K562 (cell line): ENCODE data around the gene CHDH. TPM values are rescaled to one million over a fixed set of nuclear protein-coding genes. Genes with fewer than 3 reads are reported as not detected.

Experiments used
- ATF7 ChIP-seq: fragments of 450-650 bp; IDR thresholded peaks from 2 replicates; pipeline ENCODE4 v1.7.1; 2014; ENCODE audit warnings: mild to moderate bottlenecking, moderate library complexity
- CC2D1A ChIP-seq: fragments of 450-650 bp; IDR thresholded peaks from 2 replicates; pipeline ENCODE4 v1.6.1; 2017; ENCODE audit warnings: mild to moderate bottlenecking
- CREM ChIP-seq: IDR thresholded peaks from 2 replicates; pipeline ENCODE4 v1.6.1; 2014; ENCODE audit warnings: antibody characterized with exemption, low read depth
- DACH1 ChIP-seq: fragments of 450-650 bp; IDR thresholded peaks from 2 replicates; pipeline ENCODE4 v1.6.1; 2018; ENCODE audit not compliant: partially characterized antibody
- EGR1 ChIP-seq: fragments of 450-650 bp; conservative IDR thresholded peaks from 2 replicates; pipeline ENCODE4 v1.6.1; 2017; ENCODE audit warnings: mild to moderate bottlenecking
- GABPB1 ChIP-seq: sonication (generic); formaldehyde crosslinking; IDR thresholded peaks from 2 replicates; pipeline ENCODE4 v1.8.0; 2022; ENCODE audit warnings: mild to moderate bottlenecking, missing genetic modification reagents
- KLF6 ChIP-seq: fragments of 250-450 bp; sonication (Bioruptor Pico); IDR thresholded peaks from 2 replicates; pipeline ENCODE4 v1.4.0; 2020; ENCODE audit warnings: mild to moderate bottlenecking, moderate library complexity, borderline replicate concordance
- MAFG ChIP-seq: fragments of 450-650 bp; conservative IDR thresholded peaks from 2 replicates; pipeline ENCODE4 v1.6.1; 2016; ENCODE audit warnings: missing genetic modification characterization, missing compliant biosample characterization
- NBN ChIP-seq: fragments of 450-650 bp; IDR thresholded peaks from 2 replicates; pipeline ENCODE4 v1.6.1; 2016; ENCODE audit warnings: low read depth, mild to moderate bottlenecking
- NR3C1 ChIP-seq: sonication (generic); formaldehyde crosslinking; IDR thresholded peaks from 2 replicates; pipeline ENCODE4 v1.8.1; 2022; ENCODE audit warnings: missing genetic modification reagents
- POLR2H ChIP-seq: IDR thresholded peaks from 2 replicates; pipeline ENCODE4 v1.6.1; 2016; ENCODE audit warnings: missing genetic modification characterization, low read depth, mild to moderate bottlenecking, control low read depth, missing compliant biosample characterization, moderate library complexity
- SMC3 ChIP-seq: conservative IDR thresholded peaks from 2 replicates; pipeline ENCODE4 v1.6.1; 2011; ENCODE audit warnings: low read depth, low read length, improper control_type of control experiment; ENCODE audit not compliant: insufficient read depth
- SUPT5H ChIP-seq: fragments of 450-650 bp; IDR thresholded peaks from 2 replicates; pipeline ENCODE4 v1.6.1; 2016
- ZNF316 ChIP-seq: fragments of 450-650 bp; IDR thresholded peaks from 2 replicates; pipeline ENCODE4 v1.6.1; 2016
- ZNF668 ChIP-seq: fragments of 250-450 bp; sonication (Bioruptor Pico); IDR thresholded peaks from 2 replicates; pipeline ENCODE4 v1.8.0; 2022; ENCODE audit warnings: mild to moderate bottlenecking, inconsistent platforms
- polyA plus RNA-seq, 8 experiments: library from polyadenylated mRNA; depleted of rRNA in 4 of 8; stranded (reverse) in 5 of 8; unstranded in 3 of 8; fragments of >200 nt; fragmentation: Nextera tagmentation in 2 of 8; fragmentation: Illumina TruSeq in 1 of 8; extraction: Ambion mirVana in 2 of 8; extraction: Trizol in 1 of 8; gene quantifications; 2 replicates each; pipeline versions ENCODE4 v1.2.1 to v1.2.3, GENCODE V29; 2011 to 2014; ENCODE audit warnings: inconsistent platforms in 1 of 8, missing spikeins in 1 of 8
- total RNA-seq, 7 experiments: library from RNA; depleted of rRNA in 6 of 7; stranded (reverse); fragments of >200 nt in 6 of 7; fragmentation: Illumina TruSeq in 2 of 7; extraction: Trizol in 2 of 7; gene quantifications; 2 replicates each; pipeline versions ENCODE4 v1.2.1 to v1.2.3, GENCODE V29; 2011 to 2021; ENCODE audit warnings: low replicate concordance in 1 of 7
- TF ChIP-seq, protein P1 (sequence below): fragments of 450-650 bp; IDR thresholded peaks from one replicate; pipeline ENCODE4 v1.6.1; 2018; ENCODE audit warnings: mild to moderate bottlenecking, moderate library complexity; ENCODE audit not compliant: partially characterized antibody
- TF ChIP-seq, protein P2 (sequence below): sonication (generic); formaldehyde crosslinking; IDR thresholded peaks from 2 replicates; pipeline ENCODE4 v1.8.0; 2022; ENCODE audit warnings: mild to moderate bottlenecking, missing genetic modification reagents, borderline replicate concordance
- TF ChIP-seq, protein P3 (sequence below), 2 experiments: fragments of 450-650 bp in 1 of 2; sonication (generic) in 1 of 2; formaldehyde crosslinking in 1 of 2; IDR thresholded peaks in 1 of 2; conservative IDR thresholded peaks in 1 of 2; 2 replicates each; pipeline versions ENCODE4 v1.6.1 to v1.8.1; 2016 to 2023; ENCODE audit warnings: mild to moderate bottlenecking in 2 of 2, moderate library complexity in 2 of 2, inconsistent platforms in 1 of 2, missing genetic modification reagents in 1 of 2
- TF ChIP-seq, protein P4 (sequence below): sonication (generic); formaldehyde crosslinking; IDR thresholded peaks from 2 replicates; pipeline ENCODE4 v1.8.0; 2022; ENCODE audit warnings: missing genetic modification reagents, mild to moderate bottlenecking, moderate library complexity, borderline replicate concordance

The CHDH gene
- total and polyA plus RNA-seq, 9 of the 15 experiments (the other 6 are each of a cell fraction or from before 2014, with no cell fraction given) = 0.06 to 1.9 (median 0.46) TPM

DNA sequence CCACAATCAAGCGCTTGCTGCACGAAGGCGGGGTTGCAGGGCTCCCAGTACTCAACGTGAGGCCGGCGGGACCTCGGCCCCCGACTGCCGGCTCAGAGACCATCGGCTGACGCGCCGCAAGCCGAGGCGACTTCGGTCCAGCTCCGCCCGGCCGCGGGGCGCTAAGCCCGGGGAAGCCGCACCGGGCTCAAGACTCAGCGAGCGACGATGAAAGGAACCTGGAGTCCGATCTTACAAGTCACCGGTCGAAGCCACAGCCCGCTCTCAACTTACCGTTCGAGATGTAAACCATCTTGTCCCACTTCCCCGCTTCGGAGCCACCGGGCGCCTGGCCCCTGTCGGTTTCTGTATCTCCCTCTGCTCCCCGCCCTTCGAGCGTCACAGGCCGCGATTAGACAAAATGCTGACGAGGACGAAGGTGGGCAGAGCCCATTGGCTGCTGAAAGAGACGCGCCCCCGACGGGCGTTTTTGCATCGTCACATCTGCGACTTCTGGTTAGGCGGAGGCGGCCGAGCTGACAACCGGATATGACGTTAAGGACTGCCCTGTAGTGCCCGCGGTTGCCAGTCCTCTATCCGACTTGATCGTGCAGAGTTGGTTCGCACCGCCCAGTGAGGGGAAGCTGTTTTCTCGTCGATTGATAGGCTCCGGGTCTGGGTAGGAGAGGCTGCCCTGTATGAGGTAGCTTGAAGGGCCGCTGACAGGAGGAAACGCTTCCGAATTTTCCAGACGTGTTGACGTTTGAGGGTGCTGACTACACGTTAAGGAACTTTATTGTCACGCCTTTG lies 45.5 kb upstream of the CHDH start, which contains the start of gene SELENOK (continued):
- TF ChIP-seq ATF7 (peak; percentile 74), SMC3 (no peak), EGR1 (peak; percentile 78), SUPT5H (peak; percentile 86), DACH1 (no peak), GABPB1 (CRISPR knock-in tag) (peak; percentile 94), POLR2H (tag) (peak; percentile 84), CREM (peak; percentile 99), MAFG (tag) (peak; percentile 96), ZNF316 (peak; percentile 100), CC2D1A (peak; percentile 43; the same call in 1 of the 2 replicates), NR3C1 (no peak), NBN (0 out of 2 replicates have a peak, but pooled peaks have one; percentile 47), KLF6 (CRISPR knock-in tag) (no peak), ZNF668 (CRISPR knock-in tag) (no peak)
- TF ChIP-seq, protein P1, sequence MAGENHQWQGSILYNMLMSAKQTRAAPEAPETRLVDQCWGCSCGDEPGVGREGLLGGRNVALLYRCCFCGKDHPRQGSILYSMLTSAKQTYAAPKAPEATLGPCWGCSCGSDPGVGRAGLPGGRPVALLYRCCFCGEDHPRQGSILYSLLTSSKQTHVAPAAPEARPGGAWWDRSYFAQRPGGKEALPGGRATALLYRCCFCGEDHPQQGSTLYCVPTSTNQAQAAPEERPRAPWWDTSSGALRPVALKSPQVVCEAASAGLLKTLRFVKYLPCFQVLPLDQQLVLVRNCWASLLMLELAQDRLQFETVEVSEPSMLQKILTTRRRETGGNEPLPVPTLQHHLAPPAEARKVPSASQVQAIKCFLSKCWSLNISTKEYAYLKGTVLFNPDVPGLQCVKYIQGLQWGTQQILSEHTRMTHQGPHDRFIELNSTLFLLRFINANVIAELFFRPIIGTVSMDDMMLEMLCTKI = no peak
- TF ChIP-seq, protein P2, sequence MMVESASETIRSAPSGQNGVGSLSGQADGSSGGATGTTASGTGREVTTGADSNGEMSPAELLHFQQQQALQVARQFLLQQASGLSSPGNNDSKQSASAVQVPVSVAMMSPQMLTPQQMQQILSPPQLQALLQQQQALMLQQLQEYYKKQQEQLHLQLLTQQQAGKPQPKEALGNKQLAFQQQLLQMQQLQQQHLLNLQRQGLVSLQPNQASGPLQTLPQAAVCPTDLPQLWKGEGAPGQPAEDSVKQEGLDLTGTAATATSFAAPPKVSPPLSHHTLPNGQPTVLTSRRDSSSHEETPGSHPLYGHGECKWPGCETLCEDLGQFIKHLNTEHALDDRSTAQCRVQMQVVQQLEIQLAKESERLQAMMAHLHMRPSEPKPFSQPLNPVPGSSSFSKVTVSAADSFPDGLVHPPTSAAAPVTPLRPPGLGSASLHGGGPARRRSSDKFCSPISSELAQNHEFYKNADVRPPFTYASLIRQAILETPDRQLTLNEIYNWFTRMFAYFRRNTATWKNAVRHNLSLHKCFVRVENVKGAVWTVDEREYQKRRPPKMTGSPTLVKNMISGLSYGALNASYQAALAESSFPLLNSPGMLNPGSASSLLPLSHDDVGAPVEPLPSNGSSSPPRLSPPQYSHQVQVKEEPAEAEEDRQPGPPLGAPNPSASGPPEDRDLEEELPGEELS (CRISPR knock-in tag) = no peak
- TF ChIP-seq, protein P3, sequence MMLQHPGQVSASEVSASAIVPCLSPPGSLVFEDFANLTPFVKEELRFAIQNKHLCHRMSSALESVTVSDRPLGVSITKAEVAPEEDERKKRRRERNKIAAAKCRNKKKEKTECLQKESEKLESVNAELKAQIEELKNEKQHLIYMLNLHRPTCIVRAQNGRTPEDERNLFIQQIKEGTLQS (IDR thresholded peaks at IDR 0.05) = peak; percentile 26
- TF ChIP-seq, protein P3 (CRISPR knock-in tag; conservative IDR thresholded peaks at IDR 0.05) = no peak
- TF ChIP-seq, protein P4, sequence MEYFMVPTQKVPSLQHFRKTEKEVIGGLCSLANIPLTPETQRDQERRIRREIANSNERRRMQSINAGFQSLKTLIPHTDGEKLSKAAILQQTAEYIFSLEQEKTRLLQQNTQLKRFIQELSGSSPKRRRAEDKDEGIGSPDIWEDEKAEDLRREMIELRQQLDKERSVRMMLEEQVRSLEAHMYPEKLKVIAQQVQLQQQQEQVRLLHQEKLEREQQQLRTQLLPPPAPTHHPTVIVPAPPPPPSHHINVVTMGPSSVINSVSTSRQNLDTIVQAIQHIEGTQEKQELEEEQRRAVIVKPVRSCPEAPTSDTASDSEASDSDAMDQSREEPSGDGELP (CRISPR knock-in tag) = peak; percentile 72; the same call in 1 of the 2 replicates
